Measurements from ENCODE around the gene GNPTAB. TPM values are rescaled to one million over a fixed set of nuclear protein-coding genes. Genes with fewer than 3 reads are reported as not detected.

Gene GNPTAB
- total and polyA plus RNA-seq, 2 of the 4 experiments (the other 2 are of a cell fraction) = 16.0 to 24.2 TPM

GRCh38 chr12:101706403-101706802 is 124.4 kb downstream of the GNPTAB start:
- no peak overlapping the region for H4K5ac ChIP-seq (ENCODE audit: low read depth, low read length)
- no peak overlapping the region for H3K4me2 ChIP-seq (ENCODE audit: low read depth, low read length)
- H2AFZ ChIP-seq (replicated peaks; ENCODE audit: low read length, poor library complexity) = no peak overlapping the region
- ATAC-seq (ENCODE audit: low read depth) (no peak), DNase-seq (no peak)
- no peak overlapping the region for H3K27ac ChIP-seq (ENCODE audit: insufficient read depth, low read length)
- H4K20me1 ChIP-seq (ENCODE audit: insufficient read depth, low read length) = peaks cover 4% of the 10 kb centered on the region; the same call in 1 of the 2 replicates
- no peak overlapping the region for H3K23ac ChIP-seq (ENCODE audit: low read depth, low read length)
- no peak overlapping the region for H2BK20ac ChIP-seq (ENCODE audit: low read depth, low read length)
- no CpG with 5 or more reads among the region's 1 CpG for WGBS, 2 experiments (ENCODE audit: extremely low coverage in 2 of 2, insufficient read length in 1 of 2)
- intact Hi-C loops (cut with micrococcal nuclease) (no loop called here), dilution Hi-C loops (cut with HindIII; ENCODE audit: low sequenced_read_pairs, unreplicated experiment) (no loop called here), in situ Hi-C loops (cut with MboI; ENCODE audit: low sequenced_read_pairs) (no loop called here)
- H3K56ac ChIP-seq (ENCODE audit: extremely low read depth, insufficient read depth, low read length) = no peak overlapping the region
- no peaks in the 10 kb centered on the region for H3K27me3 ChIP-seq (ENCODE audit: control insufficient read depth, insufficient read depth, low read length)
- no peak overlapping the region for H2AK5ac ChIP-seq (ENCODE audit: low read depth, low read length)
- POLR2A ChIA-PET (ENCODE audit: unreplicated experiment) = no interaction called here
- H3K18ac ChIP-seq (ENCODE audit: low read depth, low read length) = no peak overlapping the region
- H2BK5ac ChIP-seq (ENCODE audit: low read depth, low read length, poor library complexity, severe bottlenecking) = no peak overlapping the region
- no peaks in the 10 kb centered on the region for H3K36me3 ChIP-seq (ENCODE audit: control insufficient read depth, insufficient read depth, low read length)
- no peak overlapping the region for H2AK9ac ChIP-seq (replicated peaks; ENCODE audit: low read depth, low read length, poor library complexity)
- no peak overlapping the region for H2BK15ac ChIP-seq (ENCODE audit: low read depth, low read length)
- no peak overlapping the region for H3K4me3 ChIP-seq (ENCODE audit: insufficient read depth, low read depth, low read length)
- H3K79me1 ChIP-seq (ENCODE audit: low read depth in 1 of 2, low read length in 2 of 2) = peaks cover 11 to 25% of the 10 kb centered on the region in 2 experiments; a peak in 3 of 4 replicates
- no peak overlapping the region for H4K91ac ChIP-seq (ENCODE audit: insufficient read depth, low read depth, low read length)
- no peaks in the 10 kb centered on the region for H3K9me3 ChIP-seq (ENCODE audit: control insufficient read depth, insufficient read depth, low read length)
- no peak overlapping the region for H3K4ac ChIP-seq (ENCODE audit: low read depth, low read length)
- no peak overlapping the region for H4K8ac ChIP-seq (ENCODE audit: low read depth in 2 of 2, low read length in 2 of 2)
- no peaks in the 10 kb centered on the region for H3K9me1 ChIP-seq (ENCODE audit: insufficient read depth, low read length)
- no peak for TF ChIP-seq RCOR1 (IDR thresholded peaks at IDR 0.05; ENCODE audit: insufficient replicate concordance, low read length)
- TF ChIP-seq CEBPB (IDR thresholded peaks at IDR 0.05; ENCODE audit: low read depth, low read length) = no peak
- no peak for TF ChIP-seq FOS (IDR thresholded peaks at IDR 0.05; ENCODE audit: low read depth, low read length)
- TF ChIP-seq, protein P1, sequence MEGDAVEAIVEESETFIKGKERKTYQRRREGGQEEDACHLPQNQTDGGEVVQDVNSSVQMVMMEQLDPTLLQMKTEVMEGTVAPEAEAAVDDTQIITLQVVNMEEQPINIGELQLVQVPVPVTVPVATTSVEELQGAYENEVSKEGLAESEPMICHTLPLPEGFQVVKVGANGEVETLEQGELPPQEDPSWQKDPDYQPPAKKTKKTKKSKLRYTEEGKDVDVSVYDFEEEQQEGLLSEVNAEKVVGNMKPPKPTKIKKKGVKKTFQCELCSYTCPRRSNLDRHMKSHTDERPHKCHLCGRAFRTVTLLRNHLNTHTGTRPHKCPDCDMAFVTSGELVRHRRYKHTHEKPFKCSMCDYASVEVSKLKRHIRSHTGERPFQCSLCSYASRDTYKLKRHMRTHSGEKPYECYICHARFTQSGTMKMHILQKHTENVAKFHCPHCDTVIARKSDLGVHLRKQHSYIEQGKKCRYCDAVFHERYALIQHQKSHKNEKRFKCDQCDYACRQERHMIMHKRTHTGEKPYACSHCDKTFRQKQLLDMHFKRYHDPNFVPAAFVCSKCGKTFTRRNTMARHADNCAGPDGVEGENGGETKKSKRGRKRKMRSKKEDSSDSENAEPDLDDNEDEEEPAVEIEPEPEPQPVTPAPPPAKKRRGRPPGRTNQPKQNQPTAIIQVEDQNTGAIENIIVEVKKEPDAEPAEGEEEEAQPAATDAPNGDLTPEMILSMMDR (conservative IDR thresholded peaks at IDR 0.05; ENCODE audit: low read depth, low read length) = no peak
- no peak for TF ChIP-seq RAD21 (IDR thresholded peaks at IDR 0.05; ENCODE audit: low read length)
- no peak for TF ChIP-seq NFE2L2 (IDR thresholded peaks at IDR 0.05; ENCODE audit: low read depth, low read length)
- TF ChIP-seq, protein P2, sequence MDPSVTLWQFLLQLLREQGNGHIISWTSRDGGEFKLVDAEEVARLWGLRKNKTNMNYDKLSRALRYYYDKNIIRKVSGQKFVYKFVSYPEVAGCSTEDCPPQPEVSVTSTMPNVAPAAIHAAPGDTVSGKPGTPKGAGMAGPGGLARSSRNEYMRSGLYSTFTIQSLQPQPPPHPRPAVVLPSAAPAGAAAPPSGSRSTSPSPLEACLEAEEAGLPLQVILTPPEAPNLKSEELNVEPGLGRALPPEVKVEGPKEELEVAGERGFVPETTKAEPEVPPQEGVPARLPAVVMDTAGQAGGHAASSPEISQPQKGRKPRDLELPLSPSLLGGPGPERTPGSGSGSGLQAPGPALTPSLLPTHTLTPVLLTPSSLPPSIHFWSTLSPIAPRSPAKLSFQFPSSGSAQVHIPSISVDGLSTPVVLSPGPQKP (IDR thresholded peaks at IDR 0.05; ENCODE audit: borderline replicate concordance, low read depth, low read length) = no peak
- TF ChIP-seq SMC3 (IDR thresholded peaks at IDR 0.05; ENCODE audit: low read depth, low read length) = no peak
- TF ChIP-seq POLR2A (IDR thresholded peaks at IDR 0.05; ENCODE audit: low read depth, low read length) = no peak
- TF ChIP-seq CHD1 (IDR thresholded peaks at IDR 0.05; ENCODE audit: low read depth, low read length) = no peak
- TF ChIP-seq MXI1 (IDR thresholded peaks at IDR 0.05; ENCODE audit: borderline replicate concordance, low read depth, low read length) = no peak
- TF ChIP-seq, protein P3, sequence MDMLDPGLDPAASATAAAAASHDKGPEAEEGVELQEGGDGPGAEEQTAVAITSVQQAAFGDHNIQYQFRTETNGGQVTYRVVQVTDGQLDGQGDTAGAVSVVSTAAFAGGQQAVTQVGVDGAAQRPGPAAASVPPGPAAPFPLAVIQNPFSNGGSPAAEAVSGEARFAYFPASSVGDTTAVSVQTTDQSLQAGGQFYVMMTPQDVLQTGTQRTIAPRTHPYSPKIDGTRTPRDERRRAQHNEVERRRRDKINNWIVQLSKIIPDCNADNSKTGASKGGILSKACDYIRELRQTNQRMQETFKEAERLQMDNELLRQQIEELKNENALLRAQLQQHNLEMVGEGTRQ (IDR thresholded peaks at IDR 0.05; ENCODE audit: low read depth, low read length) = no peak
- no peak for TF ChIP-seq BHLHE40 (IDR thresholded peaks at IDR 0.05; ENCODE audit: low read depth, low read length)
- TF ChIP-seq RFX5 (IDR thresholded peaks at IDR 0.05; ENCODE audit: low read depth, low read length) = no peak
- no peak for TF ChIP-seq MAZ (IDR thresholded peaks at IDR 0.05; ENCODE audit: borderline replicate concordance, low read depth, low read length)
- no peak for TF ChIP-seq MAFK (IDR thresholded peaks at IDR 0.05; ENCODE audit: low read depth, low read length)
- no TSS peak for BruUV-seq (replicated peaks)
- no peak overlapping the region for H2BK120ac ChIP-seq (ENCODE audit: low read depth, low read length)
- no peaks in the 10 kb centered on the region for H3K4me1 ChIP-seq (ENCODE audit: control insufficient read depth, insufficient read depth, low read length)
- CTCF ChIA-PET = interaction anchor here (1.0 kb wide), 1 partner anchor 16 kb away, joined by 3 read pairs; no protein-coding TSS in a partner anchor
- no peak overlapping the region for H3K14ac ChIP-seq (replicated peaks; ENCODE audit: low read depth, low read length)
- H3K9ac ChIP-seq (ENCODE audit: low read depth, low read length) = no peak overlapping the region
